SH-SY5Y (cell line): Measurements from ENCODE around the gene OR6J1.

ENCODE experiments used
- GATA2 ChIP-seq: IDR thresholded peaks from 2 replicates; pipeline ENCODE4 v1.6.1; 2011; ENCODE audit warnings: mild to moderate bottlenecking, low read depth, low read length
- GATA3 ChIP-seq: IDR thresholded peaks from 2 replicates; pipeline ENCODE4 v1.6.1; 2011; ENCODE audit warnings: low read depth, mild to moderate bottlenecking, low read length, moderate library complexity

DNA sequence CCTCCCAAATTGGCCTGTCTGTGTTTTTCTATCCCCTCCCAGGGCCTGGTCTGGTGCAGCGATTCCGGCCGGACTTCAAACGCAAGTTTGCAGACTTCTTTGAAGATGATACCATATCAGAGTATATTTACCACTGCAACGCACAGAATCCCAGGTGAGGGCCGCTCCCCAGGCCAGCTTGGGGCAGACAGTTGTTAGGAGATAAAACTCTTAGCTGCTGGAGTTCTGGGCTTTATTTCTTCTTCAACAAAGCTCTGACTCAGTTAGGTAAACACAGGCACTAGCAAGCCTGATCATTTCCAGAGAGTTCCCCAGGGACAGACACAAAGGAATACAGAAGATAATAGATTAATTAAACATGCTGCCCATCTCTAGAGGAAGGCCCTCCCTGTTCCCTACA, 37.8 kb downstream of the OR6J1 start:
- TF ChIP-seq GATA2 (no peak), GATA3 (no peak)
